Stimulated activated CD4-positive, alpha-beta T cell treated with anti-CD3 and anti-CD28 coated beads, Interleukin-1b, Interleukin-23, amount 100 ng/mL, for 1 hour (primary cell): ENCODE results near the gene NAA35.
"Not testable (repeated sequence)": the region's sequence is repeated elsewhere in the genome, so short reads cannot be mapped to it uniquely, and the experiment has no call there.

Experiments
- DNase-seq, 2 donors: peaks; one replicate each; pipeline ENCODE4 v3.0.0-alpha.2; 2020; ENCODE audit warnings: low read depth in 2 of 2

Gene NAA35

DNA sequence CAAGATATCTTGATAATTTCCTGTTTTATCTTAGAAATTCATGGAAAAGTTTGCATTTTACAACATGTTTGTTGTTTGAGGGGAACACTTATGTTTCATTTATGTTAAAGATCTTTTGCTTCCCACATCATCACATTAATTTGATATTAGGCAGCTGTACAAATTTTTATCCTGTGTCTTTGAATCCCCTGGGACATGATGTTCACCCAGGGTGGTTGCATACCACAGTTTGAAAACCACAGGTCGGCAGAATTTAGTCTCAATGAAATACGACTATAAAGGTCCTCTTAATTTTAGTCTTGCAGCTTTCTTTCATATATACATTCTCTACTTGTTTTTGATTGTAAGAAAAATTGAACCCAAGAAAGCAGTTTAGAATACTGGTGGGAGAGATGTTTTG, 3.7 kb downstream of the NAA35 start:
- DNase-seq, result no peak

DNA sequence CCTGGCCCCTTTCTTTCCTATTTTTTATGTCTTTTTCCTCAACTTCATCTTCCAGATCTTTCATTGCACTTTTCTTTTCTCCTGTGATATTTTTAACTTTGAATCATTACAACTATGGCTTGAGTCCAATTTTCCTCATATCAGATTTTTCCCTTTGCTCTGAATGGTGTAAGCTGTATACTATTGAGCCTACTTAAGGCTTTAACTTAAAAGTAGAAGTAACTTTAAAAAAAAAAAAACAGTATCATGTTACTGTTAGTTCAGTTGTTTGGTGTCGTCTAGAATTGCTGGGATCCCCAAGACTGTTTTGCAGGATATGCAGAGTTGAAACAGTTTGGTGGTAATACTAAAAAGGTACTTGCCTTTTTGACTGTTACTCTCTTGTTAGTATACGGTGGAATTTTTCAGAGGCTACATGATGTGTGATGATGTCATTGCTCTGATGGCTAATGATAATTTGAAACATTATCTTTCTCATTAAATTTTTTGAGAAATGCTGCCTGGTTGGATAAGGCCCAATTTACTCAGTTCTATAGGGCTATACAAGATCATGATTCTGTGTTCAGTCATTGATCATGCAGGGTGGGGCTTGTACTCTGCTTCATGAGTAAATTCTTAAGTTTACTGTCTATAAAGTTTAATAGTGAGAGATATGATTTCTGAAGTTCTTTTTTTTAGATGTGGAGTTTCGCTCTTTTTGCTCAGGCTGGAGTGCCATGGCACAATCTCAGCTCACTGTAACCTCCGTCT, 8.8 kb downstream of the NAA35 start:
- no peak for DNase-seq

DNA sequence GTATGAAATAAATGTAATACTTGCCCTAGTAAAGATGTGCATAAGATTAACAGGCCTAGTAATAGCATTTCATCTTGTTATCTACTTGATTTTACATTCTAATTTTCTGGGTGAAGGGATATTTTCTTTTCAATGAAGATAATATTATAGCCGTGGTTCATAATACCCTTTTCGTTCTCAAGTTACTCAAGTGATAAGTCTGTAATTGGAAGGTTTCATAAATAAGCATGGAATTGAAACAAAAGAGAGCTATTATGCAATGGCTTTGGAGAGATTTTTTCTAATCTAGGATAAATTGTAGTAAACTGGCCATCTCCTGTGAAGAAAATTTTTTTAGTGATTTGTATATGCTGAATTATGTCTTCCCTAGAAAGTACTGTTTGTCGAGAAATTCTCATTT, 19.0 kb downstream of the NAA35 start:
- DNase-seq, result no peak

DNA sequence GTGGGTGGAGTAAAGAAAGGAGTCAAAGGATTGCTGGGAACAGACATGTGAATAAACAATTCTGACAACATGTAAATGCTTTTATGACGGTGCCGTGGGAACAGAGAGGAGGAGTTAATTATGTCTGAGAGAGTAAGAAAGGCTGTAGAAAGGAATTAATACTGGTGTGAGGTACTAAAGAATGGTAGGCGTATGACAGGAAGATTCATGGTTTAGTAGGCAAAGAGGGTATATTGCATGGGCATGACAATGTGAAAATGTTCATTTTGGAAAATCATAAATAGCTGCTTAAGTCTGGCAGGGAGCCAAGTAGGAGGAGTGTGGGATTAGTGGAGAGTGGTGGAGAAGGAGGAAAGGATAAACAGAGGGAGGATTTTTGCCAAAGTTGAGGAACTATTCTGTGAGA, 19.7 kb downstream of the NAA35 start:
- no peak for DNase-seq

DNA sequence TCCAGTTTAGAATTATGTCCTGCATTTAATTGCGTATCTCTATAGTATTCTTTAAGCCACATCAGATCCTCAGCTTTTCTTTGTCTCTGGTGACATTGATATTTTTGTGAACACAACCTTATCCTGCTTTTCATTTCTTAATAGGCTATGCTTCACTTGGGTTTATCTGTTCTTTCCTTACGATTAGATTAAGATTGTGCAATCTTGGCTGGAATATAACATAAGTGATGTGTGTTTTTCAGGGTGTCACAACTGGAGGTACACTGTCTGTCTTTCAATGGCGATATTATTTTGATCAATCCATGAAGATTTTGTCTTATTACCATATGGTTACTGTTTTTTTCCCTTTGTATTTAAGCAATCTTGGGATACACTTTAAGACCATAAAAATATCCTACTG, 23.6 kb downstream of the NAA35 start:
- DNase-seq, result no peak

DNA sequence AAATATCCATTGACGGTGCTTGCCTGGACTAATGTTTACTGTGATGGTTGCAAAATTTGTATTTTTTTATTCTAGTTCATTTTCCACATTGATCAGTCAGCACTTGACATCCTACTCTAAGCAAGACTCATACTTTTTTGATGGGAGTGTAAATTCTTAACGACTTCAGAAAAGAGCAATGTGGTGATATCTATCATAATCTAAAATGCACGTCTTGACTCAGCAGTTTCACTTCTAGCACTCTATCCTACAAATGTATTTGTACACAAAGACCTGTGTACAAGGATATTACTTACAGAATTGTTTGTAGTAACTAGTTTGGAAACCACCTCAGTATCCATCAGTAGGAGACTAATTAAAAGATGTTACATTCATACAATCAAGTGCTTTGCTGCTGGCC, 24.0 kb downstream of the NAA35 start:
- no peak for DNase-seq

DNA sequence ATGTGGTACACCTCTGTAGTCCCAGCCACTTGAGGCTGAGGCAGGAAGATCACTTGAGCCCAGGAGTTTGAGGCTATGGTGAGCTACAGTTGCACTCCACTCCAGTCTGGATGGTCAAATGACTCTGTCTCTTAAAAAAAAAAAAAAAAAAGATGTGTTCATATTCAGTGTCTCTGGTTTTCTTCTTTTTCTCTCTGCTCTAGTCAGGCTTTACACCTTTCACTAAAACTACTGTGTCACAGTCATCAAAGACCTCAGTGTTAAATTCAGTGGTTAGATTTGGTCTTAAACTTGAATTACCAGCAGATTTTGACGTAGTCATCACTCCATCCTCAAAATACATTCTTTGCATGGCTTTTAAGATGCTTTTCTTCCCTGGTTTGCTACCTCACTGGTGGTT, 28.8 kb downstream of the NAA35 start:
- DNase-seq, result no peak

DNA sequence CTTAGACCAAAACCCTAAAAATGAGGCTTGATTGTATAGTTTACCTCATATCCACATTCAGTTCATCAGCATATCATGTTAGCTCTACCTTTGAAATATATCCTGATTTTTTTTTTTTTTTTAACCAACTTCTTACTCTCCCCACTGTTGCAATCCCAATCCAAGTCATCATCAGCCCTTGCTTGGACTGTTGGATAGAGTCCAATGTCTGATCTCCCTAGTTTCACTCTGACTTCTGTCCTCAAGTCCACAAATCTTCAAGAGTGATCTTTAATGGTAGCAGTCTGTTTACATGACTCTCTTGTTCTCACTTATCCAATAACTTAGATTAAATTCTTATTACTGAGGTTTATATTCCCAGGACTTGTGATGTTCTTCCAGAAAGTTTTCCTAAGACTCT, 30.8 kb downstream of the NAA35 start:
- DNase-seq, result no peak

DNA sequence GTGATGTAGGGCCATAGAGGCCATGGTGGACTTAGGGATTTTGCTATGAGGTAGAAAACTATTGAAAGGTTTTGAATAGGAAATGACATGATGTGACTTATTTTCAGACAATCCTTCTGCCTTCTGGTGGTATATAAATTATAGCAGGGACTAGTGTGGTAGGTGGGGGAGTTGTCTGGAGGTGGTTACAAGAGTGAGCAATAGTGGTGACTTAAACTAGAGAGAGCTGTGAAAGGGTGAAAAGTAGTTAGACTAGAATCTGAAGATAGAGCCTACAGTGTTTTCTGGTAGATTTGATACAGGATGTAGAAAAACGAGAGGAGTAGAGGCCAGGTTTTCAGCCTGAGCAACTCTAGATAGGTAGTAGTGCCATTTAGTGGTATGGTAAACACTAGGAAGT, 32.3 kb downstream of the NAA35 start:
- no peak for DNase-seq

DNA sequence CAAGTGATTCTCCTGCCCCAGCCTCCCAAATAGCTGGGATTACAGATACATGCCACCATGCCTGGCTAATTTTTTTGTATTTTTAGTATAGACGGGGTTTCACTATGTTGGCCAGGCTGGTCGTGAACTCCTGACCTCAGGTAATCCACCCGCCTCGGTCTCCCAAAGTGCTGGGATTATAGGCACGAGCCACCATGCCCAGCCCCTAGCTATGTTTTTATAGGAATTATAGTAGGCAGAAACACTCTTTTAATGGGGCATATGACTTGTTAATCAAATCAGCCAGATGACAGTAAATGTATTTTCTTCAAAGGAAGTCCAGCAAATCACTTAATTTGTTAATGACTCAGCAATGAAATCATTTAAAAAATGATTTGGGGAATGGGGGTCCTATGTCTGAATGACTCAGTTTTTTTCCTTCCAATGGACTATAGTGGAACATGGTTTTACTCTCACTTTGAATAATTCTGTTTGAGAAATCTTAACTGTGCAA, 33.2 kb downstream of the NAA35 start:
- not testable (repeated sequence) for DNase-seq

DNA sequence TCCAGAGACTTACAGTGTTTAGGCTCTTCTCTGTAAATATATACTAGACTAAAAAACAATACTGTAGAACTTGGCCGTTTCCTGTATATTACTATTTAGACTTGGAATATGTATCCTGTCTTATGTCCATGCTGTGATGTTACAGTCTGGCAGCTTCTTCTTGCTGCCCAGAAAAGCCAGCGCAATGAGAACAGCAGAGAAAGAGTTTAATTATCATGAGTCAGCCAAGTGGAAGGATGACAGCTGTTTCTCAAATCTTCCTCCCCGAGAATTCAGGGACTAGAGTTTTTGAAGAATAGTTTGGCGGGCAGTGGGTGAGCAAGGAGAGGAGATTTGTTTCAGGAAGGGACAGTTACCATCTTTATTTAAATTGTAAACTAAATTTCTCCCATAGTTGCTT, 37.5 kb downstream of the NAA35 start:
- no peak for DNase-seq

DNA sequence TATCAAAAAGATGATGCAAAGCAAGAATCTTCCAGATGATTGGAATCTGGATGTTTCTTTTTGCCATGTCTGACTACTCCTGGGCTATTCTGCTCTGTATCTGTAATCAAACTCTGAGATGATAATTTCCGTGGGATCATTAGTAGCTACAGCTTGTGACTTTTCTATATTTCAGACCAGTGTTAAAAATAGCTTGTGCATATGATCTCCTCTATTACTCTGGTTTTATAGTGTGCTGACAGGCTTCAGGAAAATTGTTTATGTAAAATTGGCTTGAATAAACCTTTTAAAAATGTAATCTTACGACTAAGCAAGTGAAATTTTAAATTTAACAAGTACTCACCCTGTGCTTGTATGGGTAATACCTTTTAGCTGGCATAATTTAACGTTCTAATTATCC, 40.4 kb downstream of the NAA35 start:
- DNase-seq, result no peak

DNA sequence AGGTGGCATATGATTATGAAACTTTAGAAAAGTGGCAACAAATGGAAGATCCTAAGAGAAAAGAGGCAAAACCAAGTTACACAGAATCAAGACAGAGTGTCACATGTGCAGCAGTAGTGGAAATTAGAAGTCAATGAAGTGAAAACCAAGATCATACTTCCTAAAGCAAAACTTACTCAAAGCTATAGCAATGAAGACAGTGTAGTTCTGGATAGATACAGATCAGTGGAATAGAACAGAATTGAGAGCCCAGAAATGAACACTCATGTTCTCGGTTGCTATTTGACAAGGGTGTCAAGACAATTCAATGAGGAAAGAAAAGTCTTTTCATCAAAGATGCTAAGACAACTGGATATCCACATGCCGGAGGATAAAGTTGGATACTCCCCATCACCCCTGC, 43.5 kb downstream of the NAA35 start:
- no peak for DNase-seq

DNA sequence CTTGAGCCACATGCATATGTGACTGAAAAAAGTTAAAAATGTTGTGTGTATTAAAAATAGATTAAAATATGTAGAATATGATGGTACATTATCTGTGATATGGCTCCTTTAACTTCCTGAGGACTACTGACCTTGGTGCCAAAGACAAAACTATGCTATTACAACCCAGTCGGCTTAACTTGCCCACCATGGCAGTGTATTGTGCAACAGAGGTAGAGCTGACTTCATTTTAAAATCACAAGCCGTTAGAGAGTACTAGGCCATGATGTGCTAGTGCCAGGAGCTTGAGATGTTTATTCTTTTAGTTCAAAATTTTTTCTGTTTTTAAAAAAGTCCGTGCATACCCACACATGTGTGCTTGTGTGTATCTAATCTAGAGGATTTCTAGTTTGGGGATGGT, 46.3 kb downstream of the NAA35 start:
- DNase-seq, result no peak

DNA sequence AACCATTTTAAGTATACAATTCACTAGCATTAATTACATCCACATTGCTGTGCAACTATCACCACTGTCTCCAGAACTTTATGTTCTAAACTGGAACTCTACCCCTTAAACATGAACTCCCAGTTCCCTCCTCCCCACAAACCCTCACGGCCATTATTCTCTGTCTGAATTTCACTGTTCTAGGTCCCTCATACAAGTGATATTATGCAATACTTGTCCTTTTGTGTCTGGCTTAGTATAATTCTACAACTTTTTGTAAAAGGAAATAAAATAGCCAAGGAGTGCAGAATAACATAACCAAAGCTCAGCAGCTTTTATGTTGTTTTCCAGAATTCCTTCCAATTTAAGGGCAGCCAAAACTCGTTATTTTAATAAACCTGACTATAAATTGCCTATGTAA, 53.2 kb downstream of the NAA35 start:
- no peak for DNase-seq

DNA sequence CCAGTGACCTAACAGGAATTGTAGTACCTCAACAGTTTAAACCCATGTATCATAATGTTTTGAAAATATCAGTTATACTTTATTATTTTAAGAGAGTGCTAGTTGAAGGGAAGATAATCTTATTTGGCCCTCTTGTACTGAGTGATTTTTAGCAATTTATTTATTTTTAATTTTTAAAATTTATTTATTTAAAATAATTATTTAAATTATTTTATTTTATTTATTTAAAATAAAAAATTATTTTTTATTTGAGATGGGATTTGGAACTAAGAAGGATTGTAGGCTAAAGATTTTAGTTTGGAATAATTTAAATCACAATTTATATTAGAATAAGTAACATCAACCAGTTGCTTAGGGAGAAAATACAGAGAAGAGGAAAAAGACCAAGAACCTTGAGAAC, 54.2 kb downstream of the NAA35 start:
- no peak for DNase-seq

DNA sequence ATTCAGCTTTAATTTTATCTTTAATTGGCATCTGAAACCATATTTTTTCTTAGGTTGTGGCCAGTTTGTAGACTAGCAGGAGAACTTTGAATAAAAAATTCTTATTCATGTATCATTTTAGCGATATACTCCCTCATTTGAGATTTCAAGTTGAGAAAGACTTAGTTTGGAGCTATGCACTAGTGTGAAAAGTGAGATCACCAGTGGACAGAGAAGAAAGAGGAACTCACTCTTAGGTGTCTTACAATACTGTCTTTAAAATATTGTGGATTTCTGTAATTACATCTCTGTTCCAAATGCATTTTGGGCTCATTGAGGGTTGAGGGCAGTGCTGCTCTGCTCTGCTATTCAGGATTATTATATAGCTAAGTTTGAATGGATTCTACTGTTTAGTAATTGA, 54.7 kb downstream of the NAA35 start:
- no peak for DNase-seq

DNA sequence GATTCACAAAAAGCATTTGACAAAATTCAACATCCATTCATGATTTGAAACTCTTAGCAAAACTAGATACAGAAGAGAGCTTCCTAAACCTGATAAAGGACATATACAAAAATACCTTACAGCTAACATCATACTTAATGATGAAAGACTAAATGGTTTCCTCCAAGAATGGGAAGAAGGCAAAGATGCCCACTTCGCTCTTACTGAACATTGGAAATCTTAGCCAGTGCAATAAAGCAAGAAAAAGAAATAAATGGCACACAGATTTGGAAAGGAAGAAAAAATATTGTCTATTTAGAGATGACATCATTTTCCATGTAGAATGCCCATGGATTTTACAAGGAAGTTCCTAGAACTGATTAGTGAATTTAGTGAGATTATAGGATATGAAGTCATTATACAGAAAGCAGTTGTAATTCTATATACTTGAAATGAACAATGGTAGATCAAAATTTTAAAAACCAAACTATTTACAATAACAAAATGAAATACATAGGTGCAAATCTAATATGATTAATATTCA, 64.4 kb downstream of the NAA35 start:
- no peak for DNase-seq

DNA sequence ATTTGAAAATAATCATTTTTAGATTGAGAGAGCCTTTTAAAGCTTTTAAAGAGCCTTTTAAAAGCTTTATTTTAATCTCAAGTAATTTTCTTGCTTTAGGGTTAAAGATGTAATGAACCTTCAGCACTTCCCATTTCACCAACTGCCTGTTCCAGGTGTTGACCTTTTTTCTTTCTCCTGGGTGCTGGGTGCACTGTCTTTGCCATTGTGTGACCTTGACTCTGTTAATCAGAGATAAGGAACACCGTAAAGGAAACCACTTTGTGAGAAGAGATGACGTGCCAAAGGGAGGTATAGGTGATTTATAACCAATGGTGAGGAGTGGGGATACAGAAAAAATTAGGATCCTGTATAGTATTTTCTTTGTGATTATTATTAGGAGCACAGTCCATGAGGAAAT, 68.2 kb downstream of the NAA35 start:
- DNase-seq, result no peak

DNA sequence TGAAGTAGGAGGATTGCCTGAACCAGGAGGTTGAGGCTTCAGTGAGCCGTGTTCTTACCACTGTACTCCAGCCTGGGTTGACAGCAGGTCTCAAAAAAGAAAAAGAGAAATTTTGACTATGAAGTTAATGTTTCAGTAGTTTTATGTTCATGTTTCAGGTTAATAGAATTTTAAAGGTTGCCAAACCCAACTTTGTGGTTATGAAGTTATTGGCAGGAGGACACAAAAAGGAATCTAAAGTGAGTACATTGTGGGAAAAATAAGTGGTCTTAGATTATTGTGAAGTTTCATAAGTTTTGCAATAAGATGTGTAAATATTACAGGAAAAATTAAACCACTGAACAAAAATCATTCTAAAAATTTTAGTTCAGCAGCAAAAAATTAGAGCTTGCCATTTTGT, 79.8 kb downstream of the NAA35 start:
- no peak for DNase-seq

DNA sequence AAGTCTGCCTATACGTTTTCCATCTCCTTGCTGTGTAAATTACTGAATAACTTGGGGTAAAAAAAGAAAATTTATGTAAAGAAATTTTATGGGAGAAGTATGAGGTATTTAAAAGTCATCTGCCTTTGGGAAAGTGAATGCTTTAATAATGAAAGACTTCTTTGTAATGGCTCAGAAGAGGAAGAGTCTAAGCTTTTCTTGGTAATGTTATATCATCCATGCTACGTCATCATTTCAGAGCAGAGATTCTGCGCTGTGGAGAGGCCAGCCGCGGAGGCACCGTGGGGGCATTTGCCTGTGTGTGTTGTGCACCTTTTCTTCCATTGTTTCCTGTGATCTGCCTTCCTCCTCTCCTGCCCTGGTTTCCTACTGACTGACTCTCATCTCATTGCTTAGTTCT, 80.2 kb downstream of the NAA35 start:
- DNase-seq, result no peak

DNA sequence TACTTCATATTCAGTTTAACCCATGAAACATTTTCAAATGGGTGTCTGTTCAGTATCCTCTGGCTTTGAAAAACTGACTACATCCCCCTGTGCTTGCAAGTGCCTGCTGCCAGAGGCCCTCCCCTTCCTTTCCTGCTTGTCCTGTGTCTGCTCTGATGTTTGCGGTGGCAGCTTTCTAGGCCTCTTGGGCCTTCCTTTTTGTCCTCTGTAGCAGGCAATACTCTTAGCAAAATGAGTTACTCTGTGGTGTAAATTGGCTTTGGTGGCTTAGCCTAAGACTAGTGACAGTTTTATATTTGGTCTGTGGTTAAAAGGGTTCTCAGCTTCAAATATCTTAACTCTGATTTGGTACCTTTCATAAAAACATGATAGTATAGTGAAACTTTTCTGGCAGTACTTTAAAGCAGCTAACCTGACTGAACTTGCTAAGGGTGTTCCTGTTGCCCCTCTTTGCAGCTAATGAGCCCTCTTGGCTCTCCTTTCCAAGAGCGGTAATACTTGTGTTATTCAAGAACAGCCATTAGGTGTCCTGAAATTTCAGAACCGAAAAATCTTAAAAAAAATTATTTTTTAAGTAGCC, 81.8 kb downstream of the NAA35 start:
- DNase-seq, result no peak

DNA sequence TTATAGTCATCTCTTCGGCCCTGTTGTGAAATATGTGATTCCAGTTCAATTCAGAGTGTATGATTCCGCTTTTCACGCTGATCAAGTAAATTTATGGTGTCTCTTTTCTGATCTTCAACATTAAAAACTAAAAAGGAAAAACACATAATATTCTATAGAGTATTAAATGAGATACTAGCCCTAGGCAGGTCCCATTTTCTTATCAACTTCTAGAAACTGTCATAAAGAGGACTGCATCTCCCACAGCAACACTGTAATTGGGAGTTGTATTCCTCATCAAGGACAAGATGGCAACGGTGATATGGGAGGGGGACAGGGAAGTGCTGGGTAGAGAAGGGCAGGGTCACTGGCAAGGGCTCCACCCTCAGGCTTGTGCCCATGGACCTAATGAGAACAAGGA, 86.8 kb downstream of the NAA35 start:
- no peak for DNase-seq
